SU-DHL-6 (cell line): ENCODE data around the gene KCNC3.

ENCODE experiments used
- EZH2phosphoT487 ChIP-seq: fragments of 200-600 bp; sonication (generic), shearing (Covaris generic); conservative IDR thresholded peaks from 2 replicates; pipeline ENCODE4 v1.6.1; 2018; ENCODE audit warnings: mild to moderate bottlenecking, antibody characterized with exemption, low read length, moderate library complexity, mixed read lengths
- TF ChIP-seq, protein P1 (sequence below): fragments of 200-600 bp; sonication (generic); IDR thresholded peaks from one replicate; pipeline ENCODE4 v1.5.1; 2017; ENCODE audit warnings: antibody characterized with exemption, mild to moderate bottlenecking, low read length, moderate library complexity; ENCODE audit not compliant: insufficient read depth, poor library complexity, severe bottlenecking

DNA sequence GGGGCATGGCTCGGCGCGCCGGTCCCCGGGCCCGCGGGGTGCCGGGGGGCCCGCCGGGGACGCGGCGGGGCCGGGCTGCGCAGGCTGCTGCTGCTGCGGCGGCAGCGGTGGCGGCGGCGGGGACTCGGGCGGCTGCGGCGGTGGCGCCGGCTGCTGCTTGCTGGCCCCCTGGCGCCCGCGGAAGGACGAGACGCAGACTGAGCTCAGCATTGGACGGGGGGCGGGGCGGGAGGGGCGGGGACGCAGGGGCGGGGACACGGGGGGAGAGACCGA lies 368 bp downstream of the KCNC3 start:
- TF ChIP-seq, protein P1, sequence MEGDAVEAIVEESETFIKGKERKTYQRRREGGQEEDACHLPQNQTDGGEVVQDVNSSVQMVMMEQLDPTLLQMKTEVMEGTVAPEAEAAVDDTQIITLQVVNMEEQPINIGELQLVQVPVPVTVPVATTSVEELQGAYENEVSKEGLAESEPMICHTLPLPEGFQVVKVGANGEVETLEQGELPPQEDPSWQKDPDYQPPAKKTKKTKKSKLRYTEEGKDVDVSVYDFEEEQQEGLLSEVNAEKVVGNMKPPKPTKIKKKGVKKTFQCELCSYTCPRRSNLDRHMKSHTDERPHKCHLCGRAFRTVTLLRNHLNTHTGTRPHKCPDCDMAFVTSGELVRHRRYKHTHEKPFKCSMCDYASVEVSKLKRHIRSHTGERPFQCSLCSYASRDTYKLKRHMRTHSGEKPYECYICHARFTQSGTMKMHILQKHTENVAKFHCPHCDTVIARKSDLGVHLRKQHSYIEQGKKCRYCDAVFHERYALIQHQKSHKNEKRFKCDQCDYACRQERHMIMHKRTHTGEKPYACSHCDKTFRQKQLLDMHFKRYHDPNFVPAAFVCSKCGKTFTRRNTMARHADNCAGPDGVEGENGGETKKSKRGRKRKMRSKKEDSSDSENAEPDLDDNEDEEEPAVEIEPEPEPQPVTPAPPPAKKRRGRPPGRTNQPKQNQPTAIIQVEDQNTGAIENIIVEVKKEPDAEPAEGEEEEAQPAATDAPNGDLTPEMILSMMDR: no peak
- no peak for TF ChIP-seq EZH2phosphoT487
